ENCODE data around the gene NETO1.

NETO1 gene

DNA sequence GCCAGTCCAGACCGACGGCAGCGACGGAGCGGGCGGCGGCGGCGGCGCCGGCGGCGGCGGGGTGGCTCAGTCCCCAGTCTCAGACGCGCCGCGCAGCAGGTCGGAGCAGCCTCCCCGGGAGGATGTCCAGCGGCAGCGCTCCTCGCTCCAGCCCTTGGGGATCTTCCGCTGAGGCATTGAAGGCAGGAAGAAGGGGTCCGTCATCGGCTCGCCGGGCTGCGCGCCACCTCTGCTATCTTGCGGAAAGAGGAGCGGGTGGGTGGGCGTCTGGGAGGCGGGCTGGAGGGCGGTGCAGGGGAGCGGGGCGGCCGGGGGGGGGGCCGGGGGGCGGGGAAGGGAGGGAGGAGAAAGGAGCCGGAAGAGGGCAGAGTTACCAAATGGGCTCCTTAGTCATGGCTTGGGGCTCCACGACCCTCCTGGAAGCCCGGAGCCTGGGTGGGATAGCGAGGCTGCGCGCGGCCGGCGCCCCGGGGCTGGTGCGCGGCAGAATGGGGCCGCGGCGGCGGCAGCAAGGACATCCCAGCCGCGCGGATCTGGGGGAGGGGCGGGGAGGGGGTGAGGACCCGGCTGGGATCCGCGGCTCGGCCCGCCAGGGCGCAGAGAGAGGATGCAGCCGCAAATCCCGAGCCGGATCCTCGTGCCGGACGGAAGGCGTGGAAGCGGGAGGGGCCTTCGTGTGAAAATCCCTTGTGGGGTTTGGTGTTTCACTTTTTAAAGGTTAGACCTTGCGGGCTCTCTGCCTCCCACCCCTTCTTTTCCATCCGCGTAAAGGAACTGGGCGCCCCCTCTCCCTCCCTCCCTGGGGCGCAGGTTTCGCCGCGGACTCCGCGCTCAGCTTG, at the start of gene NETO1:
TSS of gene NETO1 (minus strand) at position 242 of the 839 bp plus-strand sequence. CDS start 696 bp downstream, outside the sequence.
- no peak within 1 kb of the TSS for H3K27ac ChIP-seq
- peaks cover 0 to 33% of the 10 kb centered on the region in 2 donors for H3K27me3 ChIP-seq
- H3K4me3 ChIP-seq: peak within 1 kb of the TSS; percentile 16 to 40
- no peak for TF ChIP-seq CTCF (IDR thresholded peaks at IDR 0.05)
- peaks cover 0 to 29% (median 17%) of the 10 kb centered on the region in 4 donors for H3K4me1 ChIP-seq
- H3K9me3 ChIP-seq: no peaks in the 10 kb centered on the region
- no peaks in the 10 kb centered on the region for H3K36me3 ChIP-seq
- DNase-seq: no peak
- intact Hi-C loops (cut with DNase I; ENCODE audit: low total_unique reads): loop anchor here (10.0 kb wide), 1 partner anchor 57 kb away; no protein-coding TSS in a partner anchor

GRCh38 chr18:72910045-72910444, 42.3 kb upstream of the NETO1 start:
- Histone ChIP-seq H3K4me1 (no peaks in the 10 kb centered on the region), H3K27me3 (no peaks in the 10 kb centered on the region), H3K4me3 (no peak overlapping the region), H3K27ac (no peak overlapping the region), H3K9me3 (no peaks in the 10 kb centered on the region), H3K36me3 (no peaks in the 10 kb centered on the region)
- DNase-seq: no peak
- intact Hi-C loops (cut with DNase I; ENCODE audit: low total_unique reads): no loop called here
- no peak for TF ChIP-seq CTCF (IDR thresholded peaks at IDR 0.05)

DNA sequence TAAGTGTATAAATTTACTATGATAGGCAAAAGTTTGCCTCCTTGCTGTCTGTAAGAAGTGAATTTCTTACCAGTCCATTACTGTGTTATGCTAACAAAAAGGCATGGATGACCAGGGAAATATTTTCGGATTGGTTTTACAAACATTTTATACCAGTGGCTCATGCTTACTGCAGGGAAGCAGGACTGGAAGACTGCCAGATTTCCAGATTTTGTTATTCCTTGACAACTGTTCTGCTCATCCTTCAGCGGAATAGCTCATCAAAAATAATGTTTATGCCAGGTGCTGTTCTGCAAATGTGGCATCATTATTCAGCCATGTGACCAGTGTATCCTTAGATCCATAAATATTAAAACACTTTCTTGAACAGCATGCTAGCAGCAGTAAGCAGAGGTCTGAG, 40.4 kb upstream of the NETO1 start:
- Histone ChIP-seq H3K27ac (no peak overlapping the region), H3K27me3 (no peaks in the 10 kb centered on the region), H3K36me3 (no peaks in the 10 kb centered on the region), H3K4me3 (no peak overlapping the region), H3K4me1 (no peaks in the 10 kb centered on the region), H3K9me3 (no peaks in the 10 kb centered on the region)
- no peak for DNase-seq
- intact Hi-C loops (cut with DNase I; ENCODE audit: low total_unique reads): no loop called here
- TF ChIP-seq CTCF (IDR thresholded peaks at IDR 0.05): no peak

DNA sequence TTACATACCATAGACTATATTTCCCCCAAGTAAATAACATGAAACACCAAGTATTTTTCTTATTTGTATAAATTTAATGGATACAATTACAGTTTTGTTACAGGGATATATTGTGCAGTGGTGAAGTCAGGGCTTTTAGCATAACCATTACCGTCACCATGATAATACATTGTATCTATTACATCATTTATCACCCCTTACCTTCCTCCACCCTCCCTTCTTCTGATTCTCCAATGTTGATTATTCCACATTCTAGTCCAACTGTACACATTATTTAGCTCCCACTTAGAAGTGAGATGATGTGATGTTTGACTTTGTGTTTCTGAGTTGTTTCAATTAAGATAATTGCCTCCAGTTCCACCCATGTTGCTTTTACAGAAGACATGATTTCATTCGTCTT, 35.2 kb upstream of the NETO1 start:
- no peak for TF ChIP-seq CTCF (IDR thresholded peaks at IDR 0.05)
- Histone ChIP-seq H3K27me3 (no peaks in the 10 kb centered on the region), H3K4me3 (no peak overlapping the region), H3K36me3 (no peaks in the 10 kb centered on the region), H3K4me1 (no peaks in the 10 kb centered on the region), H3K9me3 (no peaks in the 10 kb centered on the region), H3K27ac (no peak overlapping the region)
- intact Hi-C loops (cut with DNase I; ENCODE audit: low total_unique reads): no loop called here
- no peak for DNase-seq

GRCh38 chr18:72899338-72899737, 31.6 kb upstream of the NETO1 start:
- TF ChIP-seq CTCF (IDR thresholded peaks at IDR 0.05): no peak
- intact Hi-C loops (cut with DNase I; ENCODE audit: low total_unique reads): no loop called here
- Histone ChIP-seq H3K27ac (no peak overlapping the region), H3K9me3 (no peaks in the 10 kb centered on the region), H3K4me3 (no peak overlapping the region), H3K36me3 (no peaks in the 10 kb centered on the region), H3K27me3 (no peaks in the 10 kb centered on the region), H3K4me1 (no peaks in the 10 kb centered on the region)
- DNase-seq: no peak

Measured in tibial artery (tissue), 4 donors.